IPS-NIHi7 (cell line): ENCODE data around the gene PTPRN2.
"Not testable (repeated sequence)": the region's sequence is repeated elsewhere in the genome, so short reads cannot be mapped to it uniquely, and the experiment has no call there.

Experiments
- DNase-seq: peaks from one replicate; pipeline ENCODE4 v3.0.0; 2012; ENCODE audit warnings: mixed read lengths; ENCODE audit errors: extremely low spot score

Gene PTPRN2

DNA sequence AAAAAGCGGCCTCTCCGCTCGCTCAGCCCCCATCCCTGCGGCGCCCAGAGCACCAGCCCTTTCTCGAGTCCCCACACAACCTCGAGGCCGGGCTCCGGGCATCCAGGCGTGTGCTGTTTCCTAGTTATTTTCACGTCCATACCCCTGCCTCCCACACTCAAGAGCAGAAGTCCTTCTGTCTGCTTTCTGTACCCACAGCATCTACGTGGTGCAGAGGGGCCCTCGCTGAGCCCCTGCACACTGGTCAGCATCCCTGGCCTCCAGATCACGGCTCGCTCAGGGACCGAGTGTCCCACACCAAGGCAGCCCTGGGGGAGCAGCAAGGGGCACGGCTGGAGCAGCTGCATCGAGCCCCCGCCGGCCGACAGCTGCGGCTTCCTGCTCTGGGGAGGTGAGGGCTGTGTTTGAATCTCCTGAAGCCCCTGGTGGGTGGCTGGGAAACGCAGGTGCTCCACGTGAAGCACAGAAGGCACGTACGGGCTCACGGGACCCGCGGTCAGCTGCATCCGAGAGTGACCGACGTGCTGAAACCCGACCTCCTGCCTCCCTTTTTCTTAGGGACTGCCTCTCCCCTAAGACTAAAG is 917.8 kb downstream of the PTPRN2 start:
- no peak for DNase-seq

DNA sequence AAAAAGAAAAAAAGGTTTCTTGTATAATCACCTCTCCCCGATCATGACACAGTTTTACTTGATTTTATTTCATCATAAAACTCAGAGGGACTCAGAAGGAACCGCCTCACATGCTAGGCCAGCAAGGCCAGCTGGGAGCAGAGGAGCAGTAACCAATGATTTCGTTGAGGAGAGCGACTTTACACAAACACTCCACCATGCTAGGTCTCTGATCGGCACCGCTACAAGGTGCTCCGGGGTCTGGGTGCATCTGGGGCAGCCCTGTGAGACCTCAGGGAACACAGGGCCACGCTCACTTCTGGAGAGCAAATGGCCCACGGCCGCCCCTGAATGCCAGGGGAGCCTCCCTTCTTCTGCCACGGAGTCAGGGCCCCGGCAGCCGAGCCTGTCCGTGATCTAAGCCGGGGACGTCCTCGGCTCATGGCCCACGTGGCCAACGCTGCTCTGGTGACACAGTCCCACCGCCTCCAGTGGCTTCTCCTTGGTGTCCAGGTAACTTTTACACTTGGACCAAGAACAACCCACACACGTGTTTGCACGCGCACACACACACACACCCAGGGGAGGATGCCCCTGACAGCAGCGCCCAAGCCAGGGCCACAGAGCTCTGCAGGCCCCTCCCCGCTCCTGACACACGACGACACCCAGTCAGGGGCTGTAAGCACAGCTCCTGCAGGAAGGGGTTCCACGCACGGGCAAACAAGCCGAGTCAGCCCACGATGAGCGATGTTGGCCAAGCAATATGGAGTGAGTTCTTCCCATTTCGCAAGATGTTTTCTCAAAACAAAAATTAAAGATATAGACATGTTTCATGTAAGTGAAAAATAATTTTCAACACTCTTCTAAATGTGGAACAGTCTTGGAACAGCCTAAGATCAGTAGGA is 918.5 kb downstream of the PTPRN2 start:
- no peak for DNase-seq

DNA sequence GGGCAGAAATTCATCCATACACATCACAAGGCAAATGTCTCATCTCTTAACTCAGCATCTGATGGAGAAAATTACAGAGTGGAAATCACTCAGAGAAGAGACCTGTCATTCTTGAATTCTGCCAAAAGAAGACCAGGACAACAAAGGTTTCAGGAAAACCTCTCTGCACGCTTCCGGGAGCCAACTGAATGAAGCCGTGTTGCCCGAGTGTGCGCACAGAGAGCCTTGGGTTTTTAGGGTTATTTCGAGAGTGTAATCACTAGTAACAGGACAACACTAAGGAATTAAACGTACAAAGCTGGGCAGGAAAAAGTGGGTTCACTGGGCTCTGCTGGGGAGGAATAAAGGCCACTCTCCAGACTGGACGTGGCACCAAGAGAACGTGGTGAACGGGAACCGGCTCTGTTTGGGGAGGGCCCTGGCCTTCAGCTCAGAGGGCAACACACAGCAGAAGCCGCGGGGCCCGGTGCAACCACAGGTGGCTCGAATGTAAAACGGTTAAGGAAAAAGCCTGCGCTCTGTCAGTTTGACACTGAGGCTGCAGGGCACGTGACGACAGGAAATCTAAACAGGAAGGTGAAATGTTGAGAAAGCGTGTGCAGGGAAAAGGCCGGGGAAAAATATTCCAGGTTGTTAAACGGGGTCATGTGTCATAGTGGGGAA is 919.3 kb downstream of the PTPRN2 start:
- DNase-seq = no peak

DNA sequence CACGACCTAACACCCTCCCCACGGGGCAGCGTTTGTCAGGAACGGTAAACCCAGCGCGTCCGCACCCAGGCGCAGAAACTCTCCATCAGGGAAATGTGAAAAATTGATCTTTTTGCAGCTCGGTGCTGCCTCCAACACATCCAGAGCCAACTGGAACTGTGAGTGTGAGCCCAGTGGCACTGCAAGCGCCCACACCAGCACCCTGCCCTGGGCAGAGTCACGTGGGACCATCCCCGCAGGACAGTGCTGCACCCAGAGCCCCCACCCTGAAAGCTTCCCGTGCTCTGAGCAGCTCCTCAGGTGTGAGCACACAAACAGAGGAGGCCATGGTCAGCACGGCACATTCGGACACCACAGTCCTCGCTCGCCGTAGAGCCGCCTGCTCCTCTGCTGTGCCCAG is 919.9 kb downstream of the PTPRN2 start:
- DNase-seq = no peak

DNA sequence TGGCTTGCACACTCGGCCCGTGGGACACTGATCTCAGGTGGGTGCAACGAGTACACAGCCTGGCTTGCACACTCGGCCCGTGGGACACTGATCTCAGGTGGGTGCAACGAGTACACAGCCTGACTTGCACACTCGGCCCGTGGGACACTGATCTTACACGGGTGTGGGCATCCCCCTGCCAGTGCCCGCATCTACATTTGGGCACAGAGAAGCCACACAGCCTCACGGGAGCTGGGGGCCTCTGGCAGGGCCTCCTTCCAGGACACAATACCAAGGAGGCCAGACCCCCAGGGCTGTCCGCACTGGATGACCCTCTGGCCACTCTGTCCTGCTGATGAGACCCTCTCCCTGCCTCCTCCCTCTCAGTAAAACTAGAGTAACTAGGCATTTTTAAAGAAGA is 920.4 kb downstream of the PTPRN2 start:
- DNase-seq = no peak

DNA sequence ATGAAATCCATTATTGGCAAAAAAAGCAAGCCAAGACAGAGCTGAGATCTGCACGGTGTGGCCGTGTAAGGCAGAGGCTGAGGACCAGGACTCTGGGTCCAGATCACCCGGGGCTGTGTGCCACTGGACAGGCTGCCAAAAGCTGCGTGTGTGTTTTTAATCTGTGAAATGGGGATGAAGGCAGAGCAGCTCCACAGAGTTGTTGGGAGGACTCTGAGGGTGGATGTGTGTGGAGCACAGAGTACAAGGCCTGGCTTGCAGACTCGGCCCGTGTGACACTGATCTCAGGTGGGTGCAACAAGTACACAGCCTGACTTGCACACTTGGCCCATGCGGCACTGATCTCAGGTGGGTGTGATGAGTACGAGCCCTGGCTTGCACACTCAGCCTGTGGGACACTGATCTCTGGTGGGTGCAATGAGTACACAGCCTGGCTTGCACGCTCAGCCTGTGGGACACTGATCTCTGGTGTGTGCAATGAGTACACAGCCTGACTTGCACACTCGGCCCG is 921.0 kb downstream of the PTPRN2 start:
- DNase-seq = no peak

DNA sequence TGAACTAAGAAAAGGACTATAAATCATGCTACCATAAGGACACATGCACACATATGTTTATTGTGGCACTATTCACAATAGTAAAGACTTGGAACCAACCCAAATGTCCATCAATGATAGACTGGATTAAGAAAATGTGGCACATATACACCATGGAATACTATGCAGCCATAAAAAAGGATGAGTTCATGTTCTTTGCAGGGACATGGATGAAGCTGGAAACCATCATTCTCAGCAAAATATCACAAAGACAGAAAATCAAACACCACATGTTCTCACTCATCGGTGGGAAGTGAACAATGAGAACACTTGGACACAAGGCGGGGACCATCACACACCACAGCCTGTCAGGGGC is 922.0 kb downstream of the PTPRN2 start:
- DNase-seq = not testable (repeated sequence)

DNA sequence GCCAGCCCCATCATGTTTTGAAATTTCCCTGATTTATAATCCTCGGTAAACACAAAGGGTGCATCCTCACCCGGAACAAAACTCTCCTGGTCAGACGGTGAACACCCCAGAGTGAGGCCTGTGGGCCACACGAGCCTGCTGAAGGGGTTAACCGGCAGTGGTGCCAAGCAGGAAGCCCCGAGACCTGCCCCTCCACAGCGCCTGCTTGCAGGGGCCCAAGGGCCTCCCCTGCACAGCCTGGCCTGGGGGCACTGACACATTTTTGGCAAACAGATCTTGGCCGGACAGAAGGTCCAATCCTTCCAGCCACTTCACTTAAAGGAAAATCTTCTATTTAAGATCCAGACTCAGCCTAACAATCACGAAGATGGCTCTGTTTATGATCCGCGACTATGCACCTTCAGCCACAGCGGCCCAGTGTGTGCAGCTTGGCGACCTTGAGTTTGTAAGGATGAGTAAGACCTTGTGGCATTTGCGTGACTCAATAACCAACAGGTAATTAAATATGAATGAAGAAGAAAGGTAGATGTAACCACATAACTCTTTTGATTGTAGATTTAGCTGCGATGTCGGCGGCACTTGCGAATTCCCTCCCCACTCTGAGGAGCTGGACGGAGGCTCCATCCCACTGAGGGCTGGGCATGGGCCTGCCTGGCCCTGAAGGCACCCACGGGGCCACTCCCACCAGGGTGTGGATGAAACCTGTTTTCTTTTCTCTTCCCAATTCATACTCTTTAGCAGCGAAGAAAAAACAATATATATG is 922.6 kb downstream of the PTPRN2 start:
- no peak for DNase-seq

DNA sequence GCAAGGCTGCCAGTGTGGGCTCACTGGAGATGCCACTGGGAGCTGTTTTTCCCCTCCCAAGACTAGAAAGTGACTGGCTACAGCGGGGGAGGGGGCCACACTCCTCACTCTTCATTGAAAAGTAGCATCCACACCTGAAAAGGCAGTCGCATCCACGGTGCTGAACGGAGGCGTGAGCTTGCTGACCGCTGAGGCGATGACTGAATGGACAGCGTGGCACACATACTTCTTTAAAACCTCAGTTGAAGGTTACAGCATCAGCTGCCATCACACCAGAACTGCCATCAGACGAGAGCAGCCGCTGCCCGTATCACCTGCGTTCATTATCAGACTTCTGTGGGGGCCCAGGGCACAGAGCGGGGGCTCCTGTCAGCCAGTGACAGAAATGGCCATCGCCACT is 923.6 kb downstream of the PTPRN2 start:
- no peak for DNase-seq

DNA sequence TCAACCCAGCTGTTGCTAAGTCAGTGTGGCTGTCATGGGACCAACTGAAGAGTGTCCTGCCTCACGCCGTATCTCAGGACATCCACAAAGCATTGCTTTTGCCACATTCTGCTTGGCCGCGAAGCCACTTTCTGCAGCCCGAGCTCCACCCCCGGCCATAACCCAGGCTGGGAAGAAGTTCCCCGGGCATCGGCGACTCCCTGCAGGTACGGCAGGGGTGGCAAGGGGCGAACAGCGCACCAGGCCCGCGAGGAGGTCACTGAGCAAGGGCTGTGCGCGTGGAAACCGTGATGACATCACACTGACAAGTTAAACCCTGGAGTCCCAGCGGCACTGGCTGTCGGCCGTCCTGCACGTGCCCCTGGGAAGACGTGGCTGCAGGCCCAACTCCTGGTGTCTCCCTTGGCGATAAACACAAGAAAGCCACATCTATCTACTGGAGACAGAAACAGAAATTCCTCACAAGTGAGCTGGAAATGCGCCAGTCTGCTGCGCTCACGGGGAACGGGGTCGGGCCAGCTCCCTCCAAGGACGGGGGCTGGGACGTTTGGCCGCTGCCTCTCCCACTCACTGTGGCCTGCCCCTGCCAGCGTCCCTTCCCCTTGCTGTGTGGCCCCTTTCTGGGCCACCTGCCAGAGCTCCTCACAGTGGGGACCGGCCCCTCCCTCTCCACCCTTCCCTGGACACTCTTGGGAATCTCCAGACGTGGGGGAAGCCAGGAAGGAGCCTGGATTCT is 924.5 kb downstream of the PTPRN2 start:
- DNase-seq = no peak

DNA sequence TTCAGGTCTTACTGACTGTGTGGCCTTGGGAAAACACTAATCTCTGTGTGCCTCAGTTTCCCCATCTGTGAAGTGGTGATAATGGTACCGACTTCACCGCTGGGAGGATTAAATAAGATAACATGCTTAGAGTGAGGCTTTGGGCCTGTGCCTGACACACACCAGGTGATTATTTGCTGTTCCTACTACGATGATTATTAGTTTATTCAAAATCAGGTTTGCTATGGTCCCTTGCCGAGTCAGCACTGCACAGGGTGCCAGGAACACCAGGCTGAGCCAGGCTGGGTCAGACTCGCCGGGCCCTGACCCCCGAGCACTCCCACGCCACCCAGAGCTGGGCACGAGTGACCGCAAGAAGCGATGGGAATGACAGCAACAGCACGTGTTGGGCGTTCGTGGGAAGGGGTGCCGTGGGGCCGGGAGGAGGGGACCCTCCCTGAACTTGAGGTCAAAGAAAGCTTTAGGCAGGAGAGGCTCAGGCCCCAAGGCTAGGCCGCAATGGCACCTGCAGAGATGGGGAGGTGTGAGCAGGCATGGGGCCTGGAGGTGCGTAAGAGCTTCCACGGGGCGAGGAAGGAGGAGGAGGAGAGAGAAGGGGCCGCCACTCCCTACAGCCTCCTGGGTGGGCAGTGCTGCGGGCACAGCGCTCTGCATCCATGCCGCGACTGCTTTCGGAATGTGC is 925.4 kb downstream of the PTPRN2 start:
- no peak for DNase-seq

DNA sequence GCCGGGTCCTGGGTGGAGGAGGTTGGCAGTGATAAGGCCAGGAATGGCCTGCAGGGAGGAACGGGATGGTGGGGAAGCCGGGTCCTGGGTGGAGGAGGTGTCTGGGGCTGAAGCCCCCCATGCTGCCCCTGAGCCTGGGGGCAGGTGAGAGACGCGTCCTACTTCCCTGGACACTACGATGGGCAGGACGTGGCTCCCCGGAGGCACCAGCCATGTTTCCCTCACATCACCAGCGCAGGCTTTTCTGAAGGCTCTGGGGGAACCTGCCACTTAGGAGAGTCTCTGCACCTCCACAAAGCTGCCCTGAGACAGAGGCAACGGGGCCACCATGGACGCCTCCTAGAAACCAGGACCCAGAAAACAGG is 926.0 kb downstream of the PTPRN2 start:
- DNase-seq = no peak

DNA sequence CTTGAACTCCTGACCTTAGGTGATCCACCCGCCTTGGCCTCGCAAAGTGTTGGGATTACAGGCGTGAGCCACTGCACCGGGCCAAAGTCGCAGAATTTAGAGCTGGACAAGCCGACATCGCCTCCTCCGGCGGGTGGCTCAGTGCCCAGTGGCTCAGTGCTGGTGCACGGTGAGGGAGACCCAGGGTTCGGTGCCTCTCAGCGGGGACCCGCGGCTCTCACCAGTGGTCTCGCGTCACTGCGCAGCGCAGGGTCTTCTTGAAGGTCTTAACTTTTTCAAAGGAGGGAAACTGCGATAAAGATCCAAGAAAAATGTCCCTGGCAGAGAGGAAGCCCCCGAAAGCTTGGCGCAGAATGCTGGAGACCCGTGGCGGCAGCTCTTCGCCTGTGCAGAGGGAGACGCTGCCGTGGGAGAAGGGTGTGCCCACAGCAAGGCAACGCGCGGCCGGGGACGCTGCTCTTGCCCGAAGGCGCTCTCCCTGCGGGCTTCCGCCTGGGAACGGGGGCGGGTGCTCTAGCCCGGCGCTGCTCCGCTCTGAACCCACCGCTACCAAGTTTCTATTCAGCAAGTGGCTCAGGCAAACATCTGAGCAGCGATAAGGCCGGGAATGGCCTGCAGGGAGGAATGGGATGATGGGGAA is 926.5 kb downstream of the PTPRN2 start:
- no peak for DNase-seq

DNA sequence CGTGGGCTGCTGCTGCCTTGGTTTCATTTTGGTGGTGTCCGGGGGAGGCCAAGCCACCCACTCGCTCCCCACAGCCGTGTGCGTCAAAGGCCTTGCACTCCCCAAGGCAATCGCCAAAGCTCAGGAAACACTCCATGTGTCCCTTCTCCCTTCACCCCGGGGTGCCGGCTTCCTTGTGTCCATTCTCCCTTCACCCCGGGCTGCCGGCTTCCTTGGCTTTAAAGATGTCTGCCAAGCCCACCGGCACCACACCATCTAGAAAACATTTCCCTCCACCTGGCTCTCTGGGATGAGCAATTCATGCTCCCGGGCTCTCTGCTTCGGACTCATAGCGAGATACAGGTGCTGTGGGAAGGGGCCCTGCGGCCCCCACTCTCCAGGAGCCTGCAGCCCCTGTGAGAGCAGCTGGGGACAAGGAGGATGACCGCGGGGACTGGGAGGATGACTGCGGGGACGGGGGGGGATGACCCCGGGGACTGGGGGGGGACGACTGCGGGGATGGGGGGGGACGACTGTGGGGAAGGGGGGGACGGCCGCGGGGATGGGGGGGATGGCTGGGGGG is 928.7 kb downstream of the PTPRN2 start:
- DNase-seq = no peak

DNA sequence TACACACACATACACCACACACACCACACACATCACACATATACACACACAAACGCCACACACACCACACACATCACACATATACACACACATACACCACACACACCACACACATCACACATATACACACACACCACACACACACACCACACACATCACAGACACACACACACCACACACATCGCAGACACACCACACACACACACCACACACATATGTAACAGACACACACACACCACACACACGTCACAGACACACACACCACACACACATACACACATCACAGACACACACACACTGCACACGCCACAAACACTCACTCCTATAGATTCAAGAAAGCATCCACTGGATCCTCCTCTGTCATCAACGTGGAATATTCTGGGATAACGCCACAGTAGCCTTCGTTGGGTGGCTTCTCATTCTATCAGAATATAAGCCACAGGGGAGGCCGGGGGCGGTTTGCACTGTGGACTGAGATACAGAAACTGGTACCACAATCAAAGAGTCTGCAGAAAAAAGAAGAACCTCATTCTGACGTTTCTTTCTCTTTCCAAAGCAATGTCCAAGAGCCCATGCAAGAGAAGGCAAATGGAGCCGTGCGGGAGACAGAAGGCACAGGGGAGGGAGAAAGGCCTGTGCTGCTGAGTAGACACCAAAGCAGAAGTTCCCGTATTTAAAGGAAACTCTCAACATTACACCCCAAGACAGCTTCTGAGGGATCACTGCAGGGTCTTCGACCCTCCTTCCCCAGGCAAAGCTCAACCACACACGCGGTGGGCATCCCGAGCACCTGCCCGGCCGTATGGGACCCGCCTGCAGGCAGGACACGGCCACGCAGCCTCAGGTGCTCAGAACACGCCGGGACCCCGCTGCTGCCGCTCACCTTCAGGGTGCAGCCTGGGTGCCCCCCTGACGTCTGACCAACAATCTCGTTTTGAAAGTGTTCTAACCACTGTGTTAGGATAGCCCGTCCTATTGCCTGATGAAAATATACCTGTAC is 929.6 kb downstream of the PTPRN2 start:
- no peak for DNase-seq

DNA sequence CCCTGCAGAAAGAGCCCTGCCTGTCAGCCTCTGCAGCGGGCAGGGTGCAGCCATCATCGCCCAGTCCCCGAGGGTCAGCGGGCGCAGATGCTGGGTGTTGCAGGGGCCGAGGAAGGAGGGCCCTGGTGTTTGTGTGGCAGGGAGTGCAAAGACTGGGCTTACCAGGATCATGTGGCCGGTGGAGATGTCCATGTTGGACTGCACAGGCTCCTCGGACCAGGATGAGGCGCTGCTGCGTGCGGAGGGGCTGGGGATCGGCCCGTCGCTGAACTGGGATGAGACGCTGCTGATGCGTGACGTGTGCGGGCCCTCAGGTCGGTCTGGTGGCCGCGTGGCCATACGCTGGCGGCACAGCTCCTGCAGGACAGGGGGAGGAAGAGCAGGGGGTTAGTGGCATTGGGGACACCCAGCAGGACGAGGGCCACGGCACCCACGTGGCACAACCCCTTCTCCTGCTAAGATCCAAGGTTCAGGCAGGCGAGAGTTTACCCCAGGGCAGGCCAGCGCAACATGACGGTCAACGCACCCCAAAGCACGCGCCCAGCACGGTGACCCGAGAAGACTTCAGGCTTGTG is 931.3 kb downstream of the PTPRN2 start:
- no peak for DNase-seq

DNA sequence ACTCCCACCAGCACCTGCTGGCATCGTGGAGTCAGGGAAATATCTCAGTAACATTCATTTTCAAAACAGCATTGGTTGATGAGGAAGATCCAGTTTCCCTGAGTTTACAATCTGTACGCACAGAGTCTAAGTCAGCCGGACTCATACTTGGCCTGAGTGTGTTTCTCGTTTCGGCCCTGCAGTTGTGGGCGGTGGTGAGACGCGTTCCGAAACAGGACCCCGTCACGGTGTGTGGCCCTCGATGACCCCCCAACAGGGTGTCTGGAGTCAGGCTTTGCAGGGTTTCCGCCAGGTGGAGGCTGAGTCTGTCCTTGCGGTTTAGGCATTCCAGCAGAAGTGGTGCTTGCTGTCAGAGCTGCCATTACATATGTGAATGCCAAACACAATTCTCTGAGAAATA is 933.3 kb downstream of the PTPRN2 start:
- no peak for DNase-seq

DNA sequence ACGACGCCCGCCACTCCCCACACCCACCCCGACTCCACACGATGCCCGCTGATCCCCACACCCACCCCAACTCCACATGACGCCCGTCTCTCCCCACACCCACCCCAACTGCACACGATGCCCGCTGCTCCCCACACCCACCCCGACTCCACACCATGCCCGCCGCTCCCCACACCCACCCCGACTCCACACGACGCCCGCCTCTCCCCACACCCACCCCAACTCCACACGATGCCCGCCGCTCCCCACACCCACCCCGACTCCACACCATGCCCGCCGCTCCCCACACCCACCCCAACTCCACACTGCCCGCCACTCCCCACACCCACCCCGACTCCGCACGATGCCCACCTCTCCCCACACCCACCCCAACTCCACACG is 933.8 kb downstream of the PTPRN2 start:
- DNase-seq = no peak
